Frontal cortex (tissue), 4 donors: ENCODE measurements around the gene THAP4. TPM values are rescaled to one million over a fixed set of nuclear protein-coding genes. Genes with fewer than 3 reads are reported as not detected.

Source experiments
- DNase-seq, 2 donors: peaks; one replicate each; pipeline ENCODE4 v3.0.0; 2012; ENCODE audit warnings: low spot score in 2 of 2
- FAIRE-seq: peaks from 2 replicates; lab custom pipeline; 2012; peaks lifted over from hg19 to GRCh38; lab: Jason Lieb, UNC
- total RNA-seq: library from RNA; depleted of rRNA; stranded (reverse); fragments of >200 nt; gene quantifications from one replicate; pipeline ENCODE4 v1.2.3, GENCODE V29; 2014
- donor health status: control.
- donor health status: control.
- donor health status: control.

Gene THAP4
- total RNA-seq, 1 donor from 2014 or later, result 23.6 TPM

- FAIRE-seq (no peak), DNase-seq (no peak)
These were observed 81.2 kb downstream of the THAP4 start for GRCh38 chr2:241555711-241556110.

- DNase-seq (no peak), FAIRE-seq (no peak)
These were observed 82.2 kb downstream of the THAP4 start for GRCh38 chr2:241554610-241555322.

GRCh38 chr2:241553981-241554380, 83.0 kb downstream of the THAP4 start:
- DNase-seq (no peak), FAIRE-seq (no peak)

GRCh38 chr2:241553512-241553830, 83.5 kb downstream of the THAP4 start:
- no peak for FAIRE-seq
- DNase-seq, result no peak

GRCh38 chr2:241551998-241552737, 84.8 kb downstream of the THAP4 start:
- no peak for DNase-seq
- no peak for FAIRE-seq

- FAIRE-seq (no peak), DNase-seq (no peak)
These were observed 85.4 kb downstream of the THAP4 start for GRCh38 chr2:241551599-241551997.

GRCh38 chr2:241550616-241551580, 86.1 kb downstream of the THAP4 start:
- FAIRE-seq, result no peak

GRCh38 chr2:241548451-241548835, 88.5 kb downstream of the THAP4 start:
- FAIRE-seq, result no peak
- DNase-seq, result no peak

More at GRCh38 chr2:241550616-241551580, 86.1 kb downstream of the THAP4 start:
- DNase-seq, result no peak

GRCh38 chr2:241547781-241548450, 89.0 kb downstream of the THAP4 start:
- FAIRE-seq, result no peak

GRCh38 chr2:241546771-241547498, 90.0 kb downstream of the THAP4 start:
- DNase-seq, result peak in 1 of 2 donors; percentile 52
- FAIRE-seq, result no peak

More at GRCh38 chr2:241547781-241548450, 89.0 kb downstream of the THAP4 start:
- no peak for DNase-seq

- no peak for FAIRE-seq
- DNase-seq, result no peak
These were observed 91.2 kb downstream of the THAP4 start for GRCh38 chr2:241545523-241546473.

- DNase-seq (no peak), FAIRE-seq (no peak)
These were observed 91.9 kb downstream of the THAP4 start for GRCh38 chr2:241545106-241545505.

GRCh38 chr2:241542278-241542605, 94.7 kb downstream of the THAP4 start:
- FAIRE-seq (no peak), DNase-seq (peak in 1 of 2 donors; percentile 60)

- peak in 1 of 2 donors; percentile 56 for DNase-seq
- no peak for FAIRE-seq
These were observed 95.2 kb downstream of the THAP4 start for GRCh38 chr2:241541564-241542277.

GRCh38 chr2:241540771-241541561, 96.0 kb downstream of the THAP4 start:
- DNase-seq (peak; percentile 81), FAIRE-seq (no peak)

- no peak for DNase-seq
These were observed 96.6 kb downstream of the THAP4 start for GRCh38 chr2:241540401-241540770.

More at GRCh38 chr2:241540401-241540770, 96.6 kb downstream of the THAP4 start:
- FAIRE-seq, result no peak
